ENCODE results near the gene ULBP2.
"Not testable (repeated sequence)": the region's sequence is repeated elsewhere in the genome, so short reads cannot be mapped to it uniquely, and the experiment has no call there.

Gene ULBP2

DNA sequence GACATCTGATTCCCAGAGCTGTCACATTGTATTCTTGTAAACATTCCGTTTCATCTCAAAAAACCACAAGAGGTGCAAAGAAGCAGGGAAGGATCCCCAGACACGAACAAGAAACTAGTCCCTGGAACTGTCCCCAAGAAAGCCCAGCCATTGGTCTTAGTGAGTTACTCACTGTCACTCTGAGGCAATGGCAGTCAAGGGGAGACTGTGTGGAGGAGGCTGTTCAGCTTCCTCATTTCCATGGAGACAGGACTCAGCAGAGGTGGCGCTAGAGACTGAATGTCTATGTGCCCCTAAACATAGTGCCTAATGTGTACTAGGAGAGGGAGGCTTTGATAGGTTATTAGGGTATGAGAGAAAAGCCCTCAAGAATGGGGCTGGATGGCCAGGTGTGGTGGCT, 33.0 kb downstream of the ULBP2 start:
- DNase-seq, result peak; percentile 42

DNA sequence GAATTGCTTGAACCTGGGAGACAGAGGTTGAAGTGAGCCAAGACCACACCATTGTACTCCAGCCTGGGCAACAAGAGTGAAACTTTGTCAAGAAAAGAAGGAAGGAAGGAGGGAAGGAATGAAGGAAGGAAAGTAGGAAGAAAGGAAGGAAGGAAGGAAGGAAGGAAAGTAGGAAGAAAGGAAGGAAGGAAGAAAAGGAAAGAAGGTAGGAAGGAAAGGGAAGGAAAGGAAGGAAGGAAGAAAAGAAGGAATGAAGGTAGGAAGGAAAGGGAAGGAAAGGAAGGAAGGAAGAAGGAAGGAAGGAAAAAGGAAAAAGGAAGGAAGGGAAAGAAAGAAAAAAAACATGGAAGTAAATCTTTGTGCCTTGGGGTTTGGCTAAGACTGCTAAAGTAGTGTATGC, 33.6 kb downstream of the ULBP2 start:
- DNase-seq, result no peak

DNA sequence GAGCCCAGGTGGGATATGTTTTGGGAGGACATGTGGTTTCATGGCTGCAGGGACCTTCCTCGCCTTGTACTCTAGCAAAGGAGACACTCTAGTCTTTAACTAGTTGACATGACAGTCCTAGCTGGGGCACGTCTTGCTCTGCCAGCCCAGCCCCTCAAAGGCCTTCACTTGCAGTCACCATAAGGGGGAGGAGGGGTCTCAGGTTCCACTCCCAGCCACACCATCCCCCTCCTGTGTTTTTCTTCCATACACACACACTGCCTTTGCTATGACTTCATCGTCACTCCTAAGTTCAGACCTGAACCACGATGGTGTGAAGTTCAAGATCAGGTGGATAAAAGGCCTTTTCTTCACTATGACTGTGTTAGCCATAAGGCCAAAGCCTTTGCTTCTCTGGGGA, 35.4 kb downstream of the ULBP2 start:
- peak; percentile 32 for DNase-seq

DNA sequence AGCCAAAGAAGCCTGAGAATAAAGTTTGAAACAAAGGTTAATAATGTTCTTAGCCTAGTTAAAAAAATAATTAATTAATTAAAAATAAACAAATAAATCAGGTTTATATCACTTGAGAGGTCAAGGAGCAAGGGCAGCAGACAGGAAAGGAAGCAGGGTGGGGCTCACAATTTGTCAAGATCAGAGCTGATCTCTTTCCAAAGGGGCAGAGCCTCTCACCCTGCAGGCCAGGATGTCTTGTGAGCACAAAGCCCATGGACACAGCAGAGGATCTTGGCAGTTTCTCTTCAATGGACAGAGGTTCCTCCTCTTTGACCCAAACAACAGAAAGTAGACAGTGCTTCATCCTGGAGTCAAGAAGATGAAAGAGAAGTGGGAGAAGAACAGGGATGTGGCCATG, 36.8 kb downstream of the ULBP2 start:
- peak; percentile 25 for DNase-seq

DNA sequence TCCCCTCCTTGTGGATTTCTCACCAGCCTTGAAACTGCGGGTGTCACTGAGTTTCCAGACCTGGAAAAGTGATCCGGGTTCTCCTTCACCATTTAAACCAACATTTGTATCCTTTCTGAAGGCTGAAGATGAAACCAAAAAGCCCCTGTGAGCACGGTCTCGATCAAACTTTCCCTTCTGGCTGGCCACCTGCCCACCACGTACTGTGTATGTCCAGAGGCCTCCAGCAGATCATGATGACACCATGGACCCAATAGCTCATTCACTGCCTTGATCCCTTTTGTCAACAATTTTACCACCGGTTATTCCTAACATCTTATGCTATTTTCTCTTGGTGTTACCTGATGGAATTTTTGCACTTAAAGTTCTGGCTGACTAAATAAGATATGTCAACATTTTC, 37.5 kb downstream of the ULBP2 start:
- DNase-seq, result peak; percentile 12

DNA sequence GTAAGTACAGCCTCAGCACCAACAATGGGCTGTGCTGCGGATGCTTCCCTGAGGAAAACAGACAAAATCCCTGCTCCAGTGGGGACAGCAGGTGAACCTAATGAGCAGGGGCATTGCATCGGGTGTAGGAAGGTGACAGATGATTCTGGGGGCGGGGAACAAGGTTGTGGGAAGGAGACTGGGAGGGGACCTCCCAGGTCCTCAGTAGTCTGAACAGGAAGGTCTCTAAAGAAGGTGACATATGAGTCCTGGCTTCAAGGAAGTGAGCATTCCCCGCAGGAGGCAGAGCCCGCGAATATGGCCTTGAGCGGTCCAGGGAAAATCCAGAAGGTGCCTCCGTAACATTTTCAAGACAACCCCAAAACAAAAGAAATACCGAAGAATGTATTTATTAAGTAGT, 41.3 kb downstream of the ULBP2 start:
- peak; percentile 45 for DNase-seq

DNA sequence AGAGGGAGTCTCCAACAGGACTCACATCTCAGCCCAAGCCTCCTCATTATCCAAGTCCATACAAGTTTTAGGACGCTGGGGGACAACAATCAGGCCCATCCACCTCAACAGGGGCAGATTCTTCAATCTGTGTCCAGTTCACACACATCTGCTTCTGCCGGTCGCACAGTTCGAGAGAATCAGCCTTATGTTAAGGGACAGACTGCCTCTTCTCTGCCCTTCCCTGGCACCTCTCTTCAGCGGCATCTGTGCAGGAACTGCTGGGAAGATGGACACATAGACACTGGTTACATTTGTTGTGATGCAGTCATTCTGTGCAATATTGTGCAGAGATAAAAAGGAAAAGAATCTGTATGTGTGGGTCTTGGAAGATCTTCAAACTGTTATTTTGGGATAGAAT, 43.0 kb downstream of the ULBP2 start:
- DNase-seq, result peak; percentile 14

DNA sequence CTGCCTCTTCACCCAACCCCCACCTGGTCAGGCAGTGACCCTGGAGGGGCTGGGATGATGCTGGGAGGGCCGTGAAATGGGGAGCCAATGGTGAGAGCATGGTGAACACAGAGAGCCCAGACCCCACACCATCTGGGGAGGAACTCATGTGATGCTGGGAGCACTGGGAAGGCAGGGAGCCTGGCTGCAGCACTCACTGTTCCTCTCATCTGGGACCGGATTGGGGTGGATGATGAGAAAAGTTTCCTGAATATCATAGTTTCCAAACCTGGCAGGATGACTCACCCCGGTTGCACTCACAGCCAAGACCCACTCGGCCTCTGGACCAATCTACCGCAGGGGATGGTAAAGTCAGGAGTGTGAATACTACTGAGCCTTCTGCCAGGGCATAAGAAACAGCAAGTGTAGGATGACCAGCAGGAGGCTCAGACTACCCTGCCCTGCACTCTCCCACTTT, 43.7 kb downstream of the ULBP2 start:
- DNase-seq, result peak; percentile 35

DNA sequence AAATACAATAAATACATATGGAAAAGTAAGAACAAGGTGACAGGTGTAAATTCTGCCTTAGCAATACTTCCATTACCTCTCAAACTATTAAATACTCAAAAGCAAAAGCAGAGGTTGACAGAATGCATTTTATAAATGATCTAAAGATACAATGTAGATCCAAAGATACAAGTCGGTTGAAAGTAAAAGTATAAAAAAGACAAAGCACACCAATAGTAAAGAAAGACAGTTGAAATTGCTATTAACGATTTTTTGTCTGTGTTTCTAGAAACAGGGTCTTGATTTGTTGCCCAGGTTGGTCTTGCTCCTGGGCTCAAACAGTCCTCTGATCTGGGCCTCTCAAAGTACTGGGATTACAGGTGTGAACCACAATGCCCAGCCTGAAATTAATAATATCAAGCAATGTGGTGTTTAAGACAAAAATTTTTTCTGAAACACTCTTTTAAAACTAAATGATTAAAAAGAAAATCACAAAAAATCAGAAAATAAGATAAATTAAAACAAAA, 45.8 kb downstream of the ULBP2 start:
- DNase-seq, result no peak

DNA sequence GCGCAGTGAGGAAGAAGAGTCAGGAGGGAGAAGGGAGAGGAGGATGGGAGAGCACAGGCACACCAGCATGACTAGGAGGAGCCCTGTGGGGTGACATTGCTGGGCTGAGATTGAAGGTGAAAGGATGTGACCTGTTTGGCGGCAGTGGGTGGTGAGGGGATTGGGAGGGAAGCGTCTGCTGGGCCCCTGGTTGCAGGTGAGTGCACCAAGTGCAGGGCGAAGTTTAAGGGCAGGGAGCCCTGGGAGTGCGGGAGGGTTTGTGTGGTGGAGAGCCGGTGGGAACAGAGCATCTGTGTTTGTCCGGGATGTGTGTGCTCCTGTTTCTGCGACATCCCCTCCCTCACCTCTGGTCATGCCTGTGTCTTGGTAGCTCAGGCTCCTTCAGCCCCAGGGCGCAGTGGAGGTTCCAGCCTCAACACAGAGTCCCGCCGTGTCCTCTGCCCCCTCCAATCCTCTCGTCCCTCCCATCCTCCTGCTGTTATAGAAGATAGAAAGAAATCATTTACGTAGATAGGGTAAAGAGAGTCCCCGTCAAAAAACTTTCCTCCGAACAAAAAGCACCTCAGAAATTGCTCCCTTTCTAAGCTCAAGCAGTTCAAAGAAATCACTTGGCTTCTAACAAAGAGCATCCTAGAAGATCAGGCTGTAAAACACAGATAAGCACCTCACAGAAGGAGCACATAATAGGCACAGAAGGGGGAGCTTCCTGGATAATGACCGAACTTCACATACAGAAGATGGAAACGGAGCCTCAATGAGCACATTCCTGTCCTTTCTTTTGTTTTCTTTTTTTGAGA, 46.9 kb downstream of the ULBP2 start:
- peak; percentile 46 for DNase-seq

DNA sequence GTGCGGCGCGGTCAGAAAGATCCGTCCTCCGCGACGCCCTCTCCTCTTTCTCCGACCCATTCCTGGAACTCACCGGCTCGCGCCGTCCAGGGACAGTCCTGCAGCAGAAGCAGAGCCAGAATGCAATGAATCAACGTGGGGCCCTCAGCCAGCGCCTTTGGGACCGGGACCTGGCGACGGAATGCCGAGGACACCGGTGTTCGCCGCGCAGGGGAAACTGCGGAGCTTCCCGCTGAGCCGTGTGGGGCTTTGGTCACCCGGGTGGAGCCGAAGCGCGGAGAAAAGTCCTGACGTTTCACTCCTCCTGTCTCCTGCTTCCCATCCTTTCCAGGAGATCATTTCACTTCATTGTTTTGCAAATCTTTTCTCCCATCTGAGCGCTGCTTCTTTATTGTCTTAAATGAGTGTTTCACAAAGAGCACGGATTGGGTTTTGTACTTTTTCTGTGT, 48.4 kb downstream of the ULBP2 start:
- peak; percentile 54 for DNase-seq

DNA sequence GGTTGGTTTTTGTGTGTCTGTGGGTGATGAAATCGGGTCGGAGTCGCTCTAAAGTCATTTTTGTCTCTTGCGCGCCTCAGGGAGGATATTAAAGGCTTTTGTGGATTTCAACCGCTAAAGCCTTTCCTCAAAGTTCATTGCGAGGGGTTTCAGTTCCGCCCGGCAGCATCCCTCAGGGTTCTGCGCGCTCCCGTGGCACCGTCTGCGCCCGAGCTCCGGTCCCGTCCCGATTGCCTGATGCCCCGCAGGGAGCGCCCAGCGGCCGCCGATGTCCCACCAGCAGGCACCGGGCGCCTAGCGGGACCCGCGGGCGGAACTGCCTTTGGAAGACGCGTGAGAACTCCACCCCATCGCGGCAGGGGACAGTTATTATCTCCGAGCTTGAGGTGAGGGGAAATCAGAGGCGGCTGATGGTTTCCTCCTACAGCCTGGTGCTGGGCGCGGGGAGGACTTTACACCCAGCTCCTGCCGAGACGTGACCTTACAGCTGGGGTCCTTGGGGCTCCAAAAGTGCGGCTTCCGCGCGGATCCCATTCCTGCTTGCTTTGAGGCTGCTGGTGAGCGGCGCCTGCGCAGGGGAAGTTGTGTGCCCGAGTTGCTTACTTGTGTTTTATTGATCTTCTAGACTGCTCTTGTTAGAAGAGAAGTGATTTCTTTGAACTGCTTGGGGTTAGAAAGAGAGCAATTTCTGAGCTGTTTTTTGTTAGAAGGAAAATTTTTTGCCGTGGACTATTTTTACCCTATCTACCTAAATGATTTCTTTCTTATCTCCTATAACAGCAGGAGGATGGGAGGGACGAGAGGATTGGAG, 49.1 kb downstream of the ULBP2 start:
- DNase-seq, result peak; percentile 63

DNA sequence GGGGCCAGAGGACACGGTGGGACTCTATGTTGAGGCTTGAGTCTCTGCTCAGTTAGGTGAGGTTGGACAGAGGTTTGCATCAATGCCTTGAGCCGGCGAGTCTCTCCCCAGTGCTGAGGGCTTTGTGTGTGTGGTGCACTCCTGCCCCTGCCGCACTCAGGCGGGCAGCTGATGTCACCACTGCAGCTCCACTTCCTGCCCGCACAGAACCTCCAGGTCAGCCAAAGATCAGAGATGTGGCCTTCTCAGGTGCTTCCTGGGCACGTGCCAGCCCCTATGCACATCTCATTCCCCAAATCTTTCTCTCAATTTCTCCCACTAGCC, 49.6 kb downstream of the ULBP2 start:
- DNase-seq, result not testable (repeated sequence)

DNA sequence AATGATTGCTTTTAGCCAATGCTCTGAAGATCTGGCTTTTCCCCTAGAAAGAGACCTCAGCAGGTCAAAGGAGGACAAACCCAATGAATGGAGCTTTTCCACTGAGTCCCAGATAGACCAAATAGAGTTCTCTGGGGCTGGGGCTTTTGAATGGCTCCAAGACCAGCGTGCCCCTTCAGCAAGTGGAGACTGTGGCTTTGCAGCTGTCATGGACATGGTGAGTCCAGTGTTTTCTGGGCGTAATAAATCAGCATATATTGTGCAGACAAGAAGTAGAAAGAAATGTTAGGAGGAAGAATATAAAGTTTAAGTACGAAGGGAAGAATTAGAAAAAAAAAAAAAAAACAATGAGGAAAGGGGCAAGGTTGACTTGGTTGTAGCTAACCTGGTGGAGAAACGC, 50.0 kb downstream of the ULBP2 start:
- no peak for DNase-seq

DNA sequence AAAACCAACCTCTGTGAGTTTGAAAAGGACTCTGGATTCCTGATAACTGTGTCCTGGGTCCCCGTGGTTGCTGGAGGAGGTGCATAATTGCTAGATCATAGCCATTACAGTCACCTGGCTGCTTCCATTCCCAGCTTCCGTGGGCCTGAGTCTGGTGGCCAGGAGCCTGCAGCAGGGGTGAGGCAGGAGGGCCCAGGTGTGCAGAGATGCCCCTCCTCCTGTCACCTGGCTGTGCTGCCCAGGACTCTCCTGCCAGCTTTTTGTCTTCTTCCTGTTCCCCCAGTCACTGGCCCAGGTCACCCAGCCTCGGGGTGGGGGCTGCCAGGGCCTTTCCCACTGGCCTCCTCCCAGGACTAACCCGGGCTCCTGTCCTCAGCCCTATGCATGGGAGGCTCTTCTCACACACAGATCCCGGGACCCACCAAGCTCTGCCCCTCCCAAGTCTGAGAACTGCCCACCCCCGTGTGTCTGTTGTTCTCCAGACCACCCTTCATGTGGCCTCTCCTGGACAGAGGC, 53.5 kb downstream of the ULBP2 start:
- DNase-seq, result no peak

DNA sequence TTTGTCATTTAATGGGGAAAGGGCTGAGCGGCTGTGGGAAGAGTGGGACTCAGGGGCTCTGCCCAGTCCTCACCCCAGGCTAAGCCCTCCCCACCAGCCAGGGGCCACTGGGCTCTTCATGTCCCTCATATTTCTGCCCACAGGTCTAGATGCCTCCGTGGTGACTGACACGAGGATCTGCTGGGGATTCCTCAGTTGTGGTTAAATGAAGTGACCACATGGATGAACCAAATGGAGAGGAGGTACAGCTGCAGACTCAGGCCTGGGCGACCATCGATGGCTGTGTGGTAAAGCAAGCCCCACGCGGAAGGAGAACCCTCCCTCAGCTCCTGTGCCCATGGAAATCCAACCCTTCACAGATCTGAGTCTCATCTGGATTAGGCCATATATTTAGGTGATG, 54.2 kb downstream of the ULBP2 start:
- DNase-seq, result no peak

Data from islet precursor cell (in vitro differentiated cells).